Measurements from ENCODE around the gene METTL2A.
"Not testable (repeated sequence)": the region's sequence is repeated elsewhere in the genome, so short reads cannot be mapped to it uniquely, and the experiment has no call there.

METTL2A gene

GRCh38 chr17:62470666-62471379 lies 47.1 kb downstream of the METTL2A start:
- H3K27ac ChIP-seq, result peak overlapping the region; percentile 76
- CTCF ChIA-PET; POLR2A ChIA-PET (ENCODE audit: low non-redundant PET): not testable (repeated sequence)
- DNase-seq (ENCODE audit: low spot score), result peak; percentile 63

- CTCF ChIA-PET; DNase-seq (ENCODE audit: low spot score): not testable (repeated sequence)
- POLR2A ChIA-PET (ENCODE audit: low non-redundant PET), result interaction anchor here (0.7 kb wide), 1 partner anchor 249 kb away, joined by 7 read pairs; no protein-coding TSS in a partner anchor
- H3K27ac ChIP-seq, result peak overlapping the region; percentile 76
Observed at GRCh38 chr17:62471380-62471880, 47.7 kb downstream of the METTL2A start.

- DNase-seq (ENCODE audit: low spot score), result peak; percentile 11
- peak overlapping the region; percentile 46 for H3K27ac ChIP-seq
- CTCF ChIA-PET; POLR2A ChIA-PET (ENCODE audit: low non-redundant PET): not testable (repeated sequence)
Observed at GRCh38 chr17:62473030-62473982, 49.6 kb downstream of the METTL2A start.

GRCh38 chr17:62477111-62477510 lies 53.4 kb downstream of the METTL2A start:
- CTCF ChIA-PET; POLR2A ChIA-PET (ENCODE audit: low non-redundant PET): not testable (repeated sequence)

GRCh38 chr17:62477718-62478408 lies 54.2 kb downstream of the METTL2A start:
- H3K27ac ChIP-seq, result peak overlapping the region; percentile 87
- peak; percentile 13 for DNase-seq (ENCODE audit: low spot score)

More at GRCh38 chr17:62477111-62477510, 53.4 kb downstream of the METTL2A start:
- DNase-seq (ENCODE audit: low spot score), result not testable (repeated sequence)
- peak overlapping the region; percentile 87 for H3K27ac ChIP-seq

GRCh38 chr17:62478424-62478879 lies 54.8 kb downstream of the METTL2A start, which contains the start of gene TLK2:
Gene TLK2 (plus strand): TSS chr17:62478825. CDS start chr17:62481126, 2,301 bp downstream.
- ChIA-PET POLR2A (ENCODE audit: low non-redundant PET) (no interaction called here), CTCF (no interaction called here)
- peak within 1 kb of the TSS; percentile 87 for H3K27ac ChIP-seq
- no peak for TF ChIP-seq CTCF (conservative IDR thresholded peaks at IDR 0.05; ENCODE audit: low read depth)
- DNase-seq (ENCODE audit: low spot score), result peak; percentile 81

More at GRCh38 chr17:62477718-62478408, 54.2 kb downstream of the METTL2A start:
- CTCF ChIA-PET; POLR2A ChIA-PET (ENCODE audit: low non-redundant PET): not testable (repeated sequence)

GRCh38 chr17:62478880-62479638 lies 55.4 kb downstream of the METTL2A start:
- CTCF ChIA-PET; DNase-seq (ENCODE audit: low spot score); POLR2A ChIA-PET (ENCODE audit: low non-redundant PET): not testable (repeated sequence)
- peak overlapping the region; percentile 87 for H3K27ac ChIP-seq

- POLR2A ChIA-PET (ENCODE audit: low non-redundant PET); CTCF ChIA-PET: not testable (repeated sequence)
- peak overlapping the region; percentile 87 for H3K27ac ChIP-seq
- DNase-seq (ENCODE audit: low spot score), result peak; percentile 7
Observed at GRCh38 chr17:62479639-62480258, 56.1 kb downstream of the METTL2A start.

- H3K27ac ChIP-seq; POLR2A ChIA-PET (ENCODE audit: low non-redundant PET); CTCF ChIA-PET; DNase-seq (ENCODE audit: low spot score): not testable (repeated sequence)
Observed at GRCh38 chr17:62482553-62482952, 58.9 kb downstream of the METTL2A start.

GRCh38 chr17:62490990-62491389 lies 67.3 kb downstream of the METTL2A start:
- H3K27ac ChIP-seq; DNase-seq (ENCODE audit: low spot score); POLR2A ChIA-PET (ENCODE audit: low non-redundant PET): not testable (repeated sequence)
- CTCF ChIA-PET, result interaction anchor here (0.7 kb wide), 1 partner anchor 15 kb away, joined by 4 read pairs; no protein-coding TSS in a partner anchor

- POLR2A ChIA-PET (ENCODE audit: low non-redundant PET), result not testable (repeated sequence)
- CTCF ChIA-PET, result interaction anchor here (0.8 kb wide), 1 partner anchor 1134 kb away, joined by 3 read pairs; no protein-coding TSS in a partner anchor
Observed at GRCh38 chr17:62493049-62493655, 69.5 kb downstream of the METTL2A start.

GRCh38 chr17:62494073-62494472 lies 70.4 kb downstream of the METTL2A start:
- CTCF ChIA-PET; H3K27ac ChIP-seq; POLR2A ChIA-PET (ENCODE audit: low non-redundant PET); DNase-seq (ENCODE audit: low spot score): not testable (repeated sequence)

More at GRCh38 chr17:62493049-62493655, 69.5 kb downstream of the METTL2A start:
- not testable (repeated sequence) for H3K27ac ChIP-seq; DNase-seq (ENCODE audit: low spot score)

- CTCF ChIA-PET; DNase-seq (ENCODE audit: low spot score); H3K27ac ChIP-seq; POLR2A ChIA-PET (ENCODE audit: low non-redundant PET): not testable (repeated sequence)
Observed at GRCh38 chr17:62496344-62496743, 72.6 kb downstream of the METTL2A start.

GRCh38 chr17:62498796-62499195 lies 75.1 kb downstream of the METTL2A start:
- DNase-seq (ENCODE audit: low spot score); POLR2A ChIA-PET (ENCODE audit: low non-redundant PET); H3K27ac ChIP-seq: not testable (repeated sequence)
- CTCF ChIA-PET, result interaction anchor here (0.6 kb wide), 2 partner anchors 172 to 334 kb away, joined by 3 read pairs; no protein-coding TSS in a partner anchor

All from RWPE1 (cell line).